Measurements from ENCODE around the gene SNX17. TPM values are rescaled to one million over a fixed set of nuclear protein-coding genes. Genes with fewer than 3 reads are reported as not detected.
"Not testable (repeated sequence)": the region's sequence is repeated elsewhere in the genome, so short reads cannot be mapped to it uniquely, and the experiment has no call there.

SNX17 gene
- total and polyA plus RNA-seq, 2 of the 13 experiments (the other 11 are each of a cell fraction or from before 2014, with no cell fraction given), result 75.0 to 109 TPM

DNA sequence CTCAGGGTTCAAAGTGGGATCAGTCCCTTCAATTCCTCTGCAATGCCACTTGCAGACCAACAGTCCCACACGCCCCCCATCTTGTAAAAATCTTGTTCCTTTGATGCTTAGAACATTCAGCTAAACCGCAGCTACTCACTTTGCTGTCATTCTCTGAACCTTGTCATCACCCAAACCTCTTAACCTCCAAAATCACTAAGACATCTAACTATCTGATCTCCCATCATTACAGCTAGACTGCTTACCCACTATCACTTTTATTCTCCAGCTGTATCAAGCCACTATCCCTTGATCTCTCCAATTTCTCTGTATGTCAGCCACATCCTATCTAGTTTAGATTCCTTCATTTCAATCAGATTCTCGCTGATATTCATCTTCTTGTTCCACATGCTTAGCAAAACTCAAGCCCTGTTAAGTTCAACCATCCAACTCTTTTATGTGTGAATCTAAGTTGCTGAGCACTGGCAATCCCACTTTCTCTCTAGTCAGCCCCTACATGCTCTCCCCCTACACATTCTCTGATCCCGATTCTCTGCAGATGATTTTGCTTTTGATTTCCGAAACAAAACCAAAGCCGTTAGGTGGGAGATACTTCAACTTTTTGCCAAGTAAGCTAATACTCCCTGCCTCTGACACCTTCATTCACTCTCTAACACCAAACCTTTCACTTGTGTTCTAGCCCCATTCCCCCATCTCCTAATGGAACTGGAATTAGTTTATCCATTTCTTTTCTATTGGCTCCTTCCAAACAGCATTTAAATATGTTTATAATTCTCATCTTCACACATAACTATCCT, 18.4 kb upstream of the SNX17 start:
- BruUV-seq (replicated peaks), result no TSS peak
- Histone ChIP-seq H3K27ac (ENCODE audit: extremely low read length, insufficient read depth, low read length) (no peak overlapping the region), H3K4me3 (replicated peaks in 1 of 3; ENCODE audit: insufficient read depth in 1 of 3, low read depth in 2 of 3, low read length in 3 of 3) (no peak overlapping the region), H2AFZ (ENCODE audit: low read length) (no peak overlapping the region), H3K27me3 (ENCODE audit: control insufficient read depth in 1 of 2, insufficient read depth in 2 of 2, low read length in 2 of 2) (no peaks in the 10 kb centered on the region; a peak in 1 of 5 replicates), H3K4me2 (ENCODE audit: low read depth, low read length) (no peak overlapping the region), H3K79me2 (ENCODE audit: insufficient read depth, low read length) (peaks cover 88% of the 10 kb centered on the region), H3K9ac (ENCODE audit: insufficient read depth, low read depth, low read length) (no peak overlapping the region), H3K36me3 (replicated peaks in 1 of 2; ENCODE audit: control insufficient read depth in 1 of 2, insufficient read depth in 2 of 2, low read length in 2 of 2) (peaks cover 1 to 5% of the 10 kb centered on the region in 2 experiments; a peak in 2 of 5 replicates), H3K4me1 (ENCODE audit: insufficient read depth, low read length) (peaks cover 49% of the 10 kb centered on the region), H3K9me3 (ENCODE audit: low read length) (no peaks in the 10 kb centered on the region), H4K20me1 (ENCODE audit: insufficient read depth, low read length) (no peaks in the 10 kb centered on the region)
- intact Hi-C loops (cut with micrococcal nuclease; ENCODE audit: unreplicated experiment), result no loop called here
- ATAC-seq (no peak), DNase-seq (ENCODE audit: low spot score) (no peak), FAIRE-seq (no peak)
- in situ Hi-C loops (cut with HindIII; ENCODE audit: extremely low pct_ligation_motif_present, low pct_unique_long_range_greater_than_20kb), result no loop called here
- WGBS (ENCODE audit: low lambda C conversion rate), result 98% methylated on average over 6 of the region's 6 CpGs
- TF ChIP-seq MAFK (conservative IDR thresholded peaks at IDR 0.05 in 1 of 2, IDR thresholded peaks at IDR 0.05 in 1 of 2; ENCODE audit: low read length in 2 of 2), result peak; percentile 81 to 83
- no peak for TF ChIP-seq SUZ12 (IDR thresholded peaks at IDR 0.05; ENCODE audit: low read depth, low read length)
- 0 out of 2 replicates have a peak, but pooled peaks have one; percentile 25 for TF ChIP-seq RBFOX2 (IDR thresholded peaks at IDR 0.05; ENCODE audit: low read depth, low read length)
- peak; percentile 75 for TF ChIP-seq MAFF (IDR thresholded peaks at IDR 0.05; ENCODE audit: low read depth, low read length)
- 0 out of 2 replicates have a peak, but pooled peaks have one; percentile 22 for TF ChIP-seq ATF1 (CRISPR knock-in tag; IDR thresholded peaks at IDR 0.05)
- ChIA-PET POLR2A (interaction anchor here (1.6 to 4.1 kb wide), 3 partner anchors 9 to 29 kb away, joined by 5 to 73 read pairs (median 29); partner anchors contain the start of gene MPV17), CTCF (ENCODE audit: low intra/inter-chr PET ratio, low total read pairs) (no interaction called here)

DNA sequence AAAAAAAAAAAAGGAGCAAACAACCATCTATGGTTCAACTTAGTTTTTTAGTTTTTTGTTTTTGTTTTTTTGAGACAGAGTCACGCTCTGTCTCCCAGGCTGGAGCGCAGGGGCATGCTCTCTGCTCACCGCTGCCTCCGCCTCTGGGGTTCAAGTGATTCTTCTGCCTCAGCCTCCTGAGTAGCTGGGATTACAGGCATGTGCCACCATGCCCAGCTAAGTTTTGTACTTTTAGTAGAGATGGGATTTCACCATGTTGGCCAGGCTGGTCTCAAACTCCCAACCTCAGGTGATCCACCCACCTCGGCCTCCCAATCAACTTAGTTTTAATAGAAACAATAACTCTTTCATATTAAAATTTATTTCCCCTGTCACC, 17.0 kb upstream of the SNX17 start:
- 51% methylated on average over 5 of the region's 5 CpGs for WGBS (ENCODE audit: low lambda C conversion rate)
- Histone ChIP-seq H3K79me2 (ENCODE audit: insufficient read depth, low read length) (peaks cover 87% of the 10 kb centered on the region), H3K9ac (ENCODE audit: insufficient read depth, low read depth, low read length) (peak overlapping the region; percentile 99), H3K4me3 (replicated peaks in 1 of 3; ENCODE audit: insufficient read depth in 1 of 3, low read depth in 2 of 3, low read length in 3 of 3) (peak overlapping the region in 1 of 3 experiments; percentile 91; a peak in 2 of 6 replicates), H3K27ac (ENCODE audit: extremely low read length, insufficient read depth, low read length) (peak overlapping the region; percentile 96), H3K4me2 (ENCODE audit: low read depth, low read length) (peak overlapping the region; percentile 90), H3K4me1 (ENCODE audit: insufficient read depth, low read length) (peaks cover 51% of the 10 kb centered on the region)
- ATAC-seq; H3K27me3 ChIP-seq (ENCODE audit: control insufficient read depth in 1 of 2, insufficient read depth in 2 of 2, low read length in 2 of 2); in situ Hi-C loops (cut with HindIII; ENCODE audit: extremely low pct_ligation_motif_present, low pct_unique_long_range_greater_than_20kb); FAIRE-seq; H3K9me3 ChIP-seq (ENCODE audit: low read length); H3K36me3 ChIP-seq (replicated peaks in 1 of 2; ENCODE audit: control insufficient read depth in 1 of 2, insufficient read depth in 2 of 2, low read length in 2 of 2); DNase-seq (ENCODE audit: low spot score); BruUV-seq (replicated peaks); CTCF ChIA-PET (ENCODE audit: low intra/inter-chr PET ratio, low total read pairs); intact Hi-C loops (cut with micrococcal nuclease; ENCODE audit: unreplicated experiment); H2AFZ ChIP-seq (ENCODE audit: low read length); H4K20me1 ChIP-seq (ENCODE audit: insufficient read depth, low read length); TF ChIP-seq SP1 (IDR thresholded peaks at IDR 0.05): not testable (repeated sequence)
- POLR2A ChIA-PET, result interaction anchor here (0.6 to 4.1 kb wide), 23 partner anchors 10 to 1040 kb away, joined by 3 to 73 read pairs (median 4); partner anchors contain the start of genes ATRAID, CCDC121, EIF2B4 and FNDC4
- TF ChIP-seq WIZ (CRISPR knock-in tag; IDR thresholded peaks at IDR 0.05), result 0 out of 2 replicates have a peak, but pooled peaks have one; percentile 63
- peak; percentile 11 for TF ChIP-seq ZEB1 (IDR thresholded peaks at IDR 0.05; ENCODE audit: insufficient replicate concordance, low read depth)
- 0 out of 2 replicates have a peak, but pooled peaks have one; percentile 5 for TF ChIP-seq SP1 (CRISPR knock-in tag; IDR thresholded peaks at IDR 0.05)
- TF ChIP-seq, protein P1, sequence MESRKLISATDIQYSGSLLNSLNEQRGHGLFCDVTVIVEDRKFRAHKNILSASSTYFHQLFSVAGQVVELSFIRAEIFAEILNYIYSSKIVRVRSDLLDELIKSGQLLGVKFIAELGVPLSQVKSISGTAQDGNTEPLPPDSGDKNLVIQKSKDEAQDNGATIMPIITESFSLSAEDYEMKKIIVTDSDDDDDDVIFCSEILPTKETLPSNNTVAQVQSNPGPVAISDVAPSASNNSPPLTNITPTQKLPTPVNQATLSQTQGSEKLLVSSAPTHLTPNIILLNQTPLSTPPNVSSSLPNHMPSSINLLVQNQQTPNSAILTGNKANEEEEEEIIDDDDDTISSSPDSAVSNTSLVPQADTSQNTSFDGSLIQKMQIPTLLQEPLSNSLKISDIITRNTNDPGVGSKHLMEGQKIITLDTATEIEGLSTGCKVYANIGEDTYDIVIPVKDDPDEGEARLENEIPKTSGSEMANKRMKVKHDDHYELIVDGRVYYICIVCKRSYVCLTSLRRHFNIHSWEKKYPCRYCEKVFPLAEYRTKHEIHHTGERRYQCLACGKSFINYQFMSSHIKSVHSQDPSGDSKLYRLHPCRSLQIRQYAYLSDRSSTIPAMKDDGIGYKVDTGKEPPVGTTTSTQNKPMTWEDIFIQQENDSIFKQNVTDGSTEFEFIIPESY (CRISPR knock-in tag; IDR thresholded peaks at IDR 0.05), result peak; percentile 51; the same call in 1 of the 2 replicates
- TF ChIP-seq, protein P2, sequence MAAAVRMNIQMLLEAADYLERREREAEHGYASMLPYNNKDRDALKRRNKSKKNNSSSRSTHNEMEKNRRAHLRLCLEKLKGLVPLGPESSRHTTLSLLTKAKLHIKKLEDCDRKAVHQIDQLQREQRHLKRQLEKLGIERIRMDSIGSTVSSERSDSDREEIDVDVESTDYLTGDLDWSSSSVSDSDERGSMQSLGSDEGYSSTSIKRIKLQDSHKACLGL (CRISPR knock-in tag; IDR thresholded peaks at IDR 0.05), result 0 out of 2 replicates have a peak, but pooled peaks have one; percentile 14
- TF ChIP-seq SOX5 (CRISPR knock-in tag; IDR thresholded peaks at IDR 0.05; ENCODE audit: borderline replicate concordance), result 0 out of 2 replicates have a peak, but pooled peaks have one; percentile 4
- 0 out of 2 replicates have a peak, but pooled peaks have one; percentile 66 for TF ChIP-seq ZNF83 (CRISPR knock-in tag; IDR thresholded peaks at IDR 0.05; ENCODE audit: borderline replicate concordance)
- TF ChIP-seq GATAD1 (CRISPR knock-in tag; IDR thresholded peaks at IDR 0.05), result 0 out of 2 replicates have a peak, but pooled peaks have one; percentile 20
- 0 out of 2 replicates have a peak, but pooled peaks have one; percentile 10 for TF ChIP-seq RCOR2 (CRISPR knock-in tag; IDR thresholded peaks at IDR 0.05)
- peak; percentile 13; the same call in 1 of the 2 replicates for TF ChIP-seq ZMYM2 (CRISPR knock-in tag; IDR thresholded peaks at IDR 0.05)

Measured in HepG2 (cell line).